Nephron progenitor cell (in vitro differentiated cells): ENCODE measurements around the gene C9orf78.

ENCODE experiments used
- DNase-seq: peaks from one replicate; pipeline ENCODE4 v3.0.0; 2021
- H3K27ac Mint-ChIP-seq: 2 replicates; pipeline ENCODE4 v1.8.0; 2021; ENCODE audit warnings: mild to moderate bottlenecking, moderate library complexity, mixed read lengths
- H3K27me3 Mint-ChIP-seq: 2 replicates; pipeline ENCODE4 v1.8.0; 2021; ENCODE audit warnings: mild to moderate bottlenecking, low read depth, mixed read lengths; ENCODE audit not compliant: poor library complexity
- H3K36me3 Mint-ChIP-seq: 2 replicates; pipeline ENCODE4 v1.8.0; 2021; ENCODE audit warnings: low read depth, mixed read lengths
- H3K4me1 Mint-ChIP-seq: 2 replicates; pipeline ENCODE4 v1.8.0; 2021; ENCODE audit warnings: mixed read lengths
- H3K4me3 Mint-ChIP-seq: 2 replicates; pipeline ENCODE4 v1.8.0; 2021; ENCODE audit warnings: mild to moderate bottlenecking, moderate library complexity, mixed read lengths
- H3K9me3 Mint-ChIP-seq: 2 replicates; pipeline ENCODE4 v1.8.0; 2021; ENCODE audit warnings: mild to moderate bottlenecking, moderate library complexity, mixed read lengths
- TF ChIP-seq, protein P1 (sequence below): fragments of 200-600 bp; sonication (generic); IDR thresholded peaks from 2 replicates; pipeline ENCODE4 v1.5.0; 2021; ENCODE audit warnings: antibody characterized with exemption

C9orf78 gene

GRCh38 chr9:129863059-129863690 is 28.1 kb upstream of the C9orf78 start:
- Mint-ChIP-seq H3K27ac (peak overlapping the region; percentile 36), H3K36me3 (peaks cover 40% of the 10 kb centered on the region), H3K4me1 (peaks cover 38% of the 10 kb centered on the region), H3K27me3 (peaks cover 6% of the 10 kb centered on the region), H3K4me3 (no peak overlapping the region), H3K9me3 (no peaks in the 10 kb centered on the region)
- peak; percentile 41 for DNase-seq
- TF ChIP-seq, protein P1, sequence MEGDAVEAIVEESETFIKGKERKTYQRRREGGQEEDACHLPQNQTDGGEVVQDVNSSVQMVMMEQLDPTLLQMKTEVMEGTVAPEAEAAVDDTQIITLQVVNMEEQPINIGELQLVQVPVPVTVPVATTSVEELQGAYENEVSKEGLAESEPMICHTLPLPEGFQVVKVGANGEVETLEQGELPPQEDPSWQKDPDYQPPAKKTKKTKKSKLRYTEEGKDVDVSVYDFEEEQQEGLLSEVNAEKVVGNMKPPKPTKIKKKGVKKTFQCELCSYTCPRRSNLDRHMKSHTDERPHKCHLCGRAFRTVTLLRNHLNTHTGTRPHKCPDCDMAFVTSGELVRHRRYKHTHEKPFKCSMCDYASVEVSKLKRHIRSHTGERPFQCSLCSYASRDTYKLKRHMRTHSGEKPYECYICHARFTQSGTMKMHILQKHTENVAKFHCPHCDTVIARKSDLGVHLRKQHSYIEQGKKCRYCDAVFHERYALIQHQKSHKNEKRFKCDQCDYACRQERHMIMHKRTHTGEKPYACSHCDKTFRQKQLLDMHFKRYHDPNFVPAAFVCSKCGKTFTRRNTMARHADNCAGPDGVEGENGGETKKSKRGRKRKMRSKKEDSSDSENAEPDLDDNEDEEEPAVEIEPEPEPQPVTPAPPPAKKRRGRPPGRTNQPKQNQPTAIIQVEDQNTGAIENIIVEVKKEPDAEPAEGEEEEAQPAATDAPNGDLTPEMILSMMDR: no peak

DNA sequence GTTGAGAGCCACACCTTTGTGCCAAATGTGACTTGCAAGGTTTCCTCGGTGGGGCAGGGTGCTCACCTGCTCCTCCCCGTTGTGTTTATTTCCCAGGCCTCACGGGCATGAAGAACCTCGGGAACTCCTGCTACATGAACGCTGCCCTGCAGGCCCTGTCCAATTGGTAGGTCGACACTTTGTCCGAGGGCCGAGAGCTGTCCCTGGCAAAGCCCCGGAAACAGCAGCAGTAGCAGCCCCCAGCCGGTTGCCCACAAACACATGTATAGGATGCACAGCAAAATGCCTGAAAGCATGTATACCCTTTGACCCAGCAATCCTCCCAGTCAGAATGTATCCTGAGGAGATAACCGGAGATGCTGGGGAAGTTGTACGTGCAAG is 26.4 kb upstream of the C9orf78 start:
- DNase-seq: no peak
- H3K27me3 Mint-ChIP-seq: peaks cover 6% of the 10 kb centered on the region
- TF ChIP-seq, protein P1: no peak
- no peaks in the 10 kb centered on the region for H3K9me3 Mint-ChIP-seq
- peaks cover 44% of the 10 kb centered on the region for H3K36me3 Mint-ChIP-seq
- no peak overlapping the region for H3K4me3 Mint-ChIP-seq
- no peak overlapping the region for H3K27ac Mint-ChIP-seq
- H3K4me1 Mint-ChIP-seq: peaks cover 28% of the 10 kb centered on the region

- Mint-ChIP-seq H3K4me3 (no peak overlapping the region), H3K4me1 (peaks cover 23% of the 10 kb centered on the region), H3K9me3 (no peaks in the 10 kb centered on the region), H3K36me3 (peaks cover 46% of the 10 kb centered on the region), H3K27ac (no peak overlapping the region), H3K27me3 (peaks cover 6% of the 10 kb centered on the region)
- TF ChIP-seq, protein P1: no peak
- no peak for DNase-seq
Observed at GRCh38 chr9:129860653-129861446, 25.8 kb upstream of the C9orf78 start.

DNA sequence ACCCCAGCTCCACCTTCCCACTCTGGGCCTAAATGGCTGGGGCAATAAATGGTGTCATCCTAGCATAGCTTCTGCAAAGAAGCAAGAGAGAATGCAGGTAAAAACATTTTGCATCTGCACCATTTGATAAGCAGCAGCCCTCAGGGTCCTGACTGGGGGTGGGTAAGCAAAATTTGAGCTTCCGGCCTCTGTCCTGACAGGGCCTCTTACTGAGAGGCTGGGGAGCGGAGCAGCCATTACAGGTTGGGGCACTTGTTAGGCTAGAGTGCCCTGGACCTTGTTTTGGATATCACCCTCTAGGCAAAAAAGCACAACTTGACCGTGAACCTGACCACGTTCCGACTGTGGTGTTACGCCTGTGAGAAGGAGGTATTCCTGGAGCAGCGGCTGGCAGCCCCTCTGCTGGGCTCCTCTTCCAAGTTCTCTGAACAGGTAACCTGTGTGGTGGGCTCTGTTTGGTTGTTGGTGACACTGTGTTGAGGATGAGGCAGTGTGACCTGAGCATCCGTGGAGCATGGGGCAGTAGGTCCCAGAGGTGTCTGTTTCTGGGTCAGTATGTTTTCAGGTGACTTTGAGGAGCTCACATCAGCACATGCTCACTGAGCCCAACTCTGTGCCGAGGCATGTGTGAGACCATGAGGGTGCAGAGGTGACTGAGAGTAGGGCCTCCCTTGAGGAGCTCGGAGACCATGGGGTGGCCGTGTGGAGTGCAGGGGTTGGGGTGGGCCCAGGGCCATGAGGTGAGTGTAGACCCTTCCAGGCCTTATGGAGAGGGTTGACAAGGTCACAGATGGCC is 23.3 kb upstream of the C9orf78 start:
- TF ChIP-seq, protein P1: no peak
- Mint-ChIP-seq H3K4me3 (no peak overlapping the region), H3K27me3 (peaks cover under 1% of the 10 kb centered on the region), H3K36me3 (peaks cover 54% of the 10 kb centered on the region), H3K9me3 (no peaks in the 10 kb centered on the region), H3K27ac (peak overlapping the region; percentile 15), H3K4me1 (peaks cover 13% of the 10 kb centered on the region)
- no peak for DNase-seq

DNA sequence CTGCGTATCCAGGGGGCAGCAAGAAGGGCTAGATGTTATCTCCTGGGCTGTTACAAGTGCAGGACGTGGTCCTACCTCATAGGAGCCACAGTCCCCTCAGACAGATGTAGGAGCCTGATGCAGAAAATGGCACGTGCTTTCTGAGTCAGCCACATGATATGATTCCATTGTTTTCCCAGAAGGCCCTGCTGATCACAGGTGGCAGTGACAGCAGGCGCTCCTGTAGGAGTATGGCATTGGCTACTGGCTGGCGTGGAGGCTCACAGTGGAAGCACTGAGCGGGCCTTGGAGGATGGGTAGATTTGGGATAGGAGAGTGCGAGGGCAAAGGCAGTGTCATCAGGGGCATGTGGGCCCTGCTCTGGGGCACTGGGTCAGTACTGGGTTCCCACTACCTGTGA is 22.1 kb upstream of the C9orf78 start:
- Mint-ChIP-seq H3K4me1 (peaks cover 9% of the 10 kb centered on the region), H3K27ac (no peak overlapping the region), H3K36me3 (peaks cover 55% of the 10 kb centered on the region), H3K27me3 (no peaks in the 10 kb centered on the region), H3K9me3 (no peaks in the 10 kb centered on the region), H3K4me3 (no peak overlapping the region)
- TF ChIP-seq, protein P1: no peak
- DNase-seq: no peak
